ENCODE results near the gene RBMS3.

DNA sequence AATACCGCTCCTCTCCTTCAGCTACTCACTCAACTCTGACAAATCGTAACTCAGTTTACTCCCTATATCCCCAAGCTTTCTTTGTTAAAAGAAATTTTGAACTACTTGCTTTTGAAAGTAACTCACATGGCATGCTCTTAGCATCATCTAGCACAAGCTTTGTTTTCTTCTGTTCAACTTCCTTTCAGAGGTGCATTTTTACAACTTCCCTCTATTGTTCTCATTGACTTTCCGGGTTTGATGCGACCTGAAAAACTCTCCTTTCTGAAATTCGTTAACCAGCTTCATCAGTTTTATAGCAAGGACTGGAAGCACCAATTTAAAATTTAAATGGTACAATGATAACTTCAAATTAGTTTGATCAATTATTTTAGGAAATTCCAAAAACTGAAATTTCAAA is 696.0 kb downstream of the RBMS3 start:
- TF ChIP-seq, protein P1, sequence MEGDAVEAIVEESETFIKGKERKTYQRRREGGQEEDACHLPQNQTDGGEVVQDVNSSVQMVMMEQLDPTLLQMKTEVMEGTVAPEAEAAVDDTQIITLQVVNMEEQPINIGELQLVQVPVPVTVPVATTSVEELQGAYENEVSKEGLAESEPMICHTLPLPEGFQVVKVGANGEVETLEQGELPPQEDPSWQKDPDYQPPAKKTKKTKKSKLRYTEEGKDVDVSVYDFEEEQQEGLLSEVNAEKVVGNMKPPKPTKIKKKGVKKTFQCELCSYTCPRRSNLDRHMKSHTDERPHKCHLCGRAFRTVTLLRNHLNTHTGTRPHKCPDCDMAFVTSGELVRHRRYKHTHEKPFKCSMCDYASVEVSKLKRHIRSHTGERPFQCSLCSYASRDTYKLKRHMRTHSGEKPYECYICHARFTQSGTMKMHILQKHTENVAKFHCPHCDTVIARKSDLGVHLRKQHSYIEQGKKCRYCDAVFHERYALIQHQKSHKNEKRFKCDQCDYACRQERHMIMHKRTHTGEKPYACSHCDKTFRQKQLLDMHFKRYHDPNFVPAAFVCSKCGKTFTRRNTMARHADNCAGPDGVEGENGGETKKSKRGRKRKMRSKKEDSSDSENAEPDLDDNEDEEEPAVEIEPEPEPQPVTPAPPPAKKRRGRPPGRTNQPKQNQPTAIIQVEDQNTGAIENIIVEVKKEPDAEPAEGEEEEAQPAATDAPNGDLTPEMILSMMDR (IDR thresholded peaks at IDR 0.05), result no peak
- no peak for TF ChIP-seq POLR2A (IDR thresholded peaks at IDR 0.05)
